NCI-H774 (cell line): ENCODE measurements around the gene CFDP1.

Source experiments
- DNase-seq: peaks from one replicate; lab custom pipeline; 2025; lab: John Stamatoyannopoulos, UW

Gene CFDP1

GRCh38 chr16:75372236-75372856, 61.0 kb downstream of the CFDP1 start:
- DNase-seq, result no peak

- no peak for DNase-seq
Observed at GRCh38 chr16:75371171-75371570, 62.1 kb downstream of the CFDP1 start.

GRCh38 chr16:75364286-75364791, 69.0 kb downstream of the CFDP1 start:
- no peak for DNase-seq

- no peak for DNase-seq
Observed at GRCh38 chr16:75362846-75363245, 70.5 kb downstream of the CFDP1 start.

- DNase-seq, result no peak
Observed at GRCh38 chr16:75361936-75362335, 71.4 kb downstream of the CFDP1 start.

GRCh38 chr16:75354170-75354569, 79.1 kb downstream of the CFDP1 start:
- no peak for DNase-seq

- DNase-seq, result no peak
Observed at GRCh38 chr16:75351183-75351582, 82.1 kb downstream of the CFDP1 start.

- DNase-seq, result no peak
Observed at GRCh38 chr16:75345711-75346110, 87.6 kb downstream of the CFDP1 start.

- DNase-seq, result no peak
Observed at GRCh38 chr16:75343941-75344340, 89.4 kb downstream of the CFDP1 start.

GRCh38 chr16:75343286-75343685, 90.0 kb downstream of the CFDP1 start:
- DNase-seq, result no peak

GRCh38 chr16:75342308-75342811, 90.9 kb downstream of the CFDP1 start:
- DNase-seq, result no peak

GRCh38 chr16:75341564-75342307, 91.6 kb downstream of the CFDP1 start:
- no peak for DNase-seq

GRCh38 chr16:75340741-75341491, 92.4 kb downstream of the CFDP1 start:
- no peak for DNase-seq

- no peak for DNase-seq
Observed at GRCh38 chr16:75337430-75337829, 95.9 kb downstream of the CFDP1 start.

GRCh38 chr16:75336521-75336920, 96.8 kb downstream of the CFDP1 start:
- DNase-seq, result no peak

- no peak for DNase-seq
Observed at GRCh38 chr16:75333721-75334163, 99.6 kb downstream of the CFDP1 start.

GRCh38 chr16:75329943-75330342, 103.4 kb downstream of the CFDP1 start:
- DNase-seq, result no peak

GRCh38 chr16:75326333-75326732, 107.0 kb downstream of the CFDP1 start:
- DNase-seq, result no peak

- no peak for DNase-seq
Observed at GRCh38 chr16:75323933-75324332, 109.4 kb downstream of the CFDP1 start.

GRCh38 chr16:75323198-75323597, 110.1 kb downstream of the CFDP1 start:
- no peak for DNase-seq

GRCh38 chr16:75322740-75323139, 110.6 kb downstream of the CFDP1 start:
- DNase-seq, result no peak

GRCh38 chr16:75320435-75320834, 112.9 kb downstream of the CFDP1 start:
- no peak for DNase-seq
